Ovary (tissue), 3 donors: Measurements from ENCODE around the gene PPP2R5A.

Source experiments
- CTCF ChIP-seq, 3 donors: fragments of 450-650 bp in 2 of 3; fragments of 200-600 bp in 1 of 3; IDR thresholded peaks; one replicate each; pipeline versions ENCODE4 v1.5.1 to v1.8.0; 2016 to 2022; ENCODE audit warnings: antibody characterized with exemption in 3 of 3, mild to moderate bottlenecking in 1 of 3
- EP300 ChIP-seq: sonication (generic); formaldehyde crosslinking; IDR thresholded peaks from one replicate; pipeline ENCODE4 v1.6.1; 2017; ENCODE audit warnings: antibody characterized with exemption
- POLR2A ChIP-seq: fragments of 450-650 bp; IDR thresholded peaks from one replicate; pipeline ENCODE4 v1.6.1; 2017; ENCODE audit warnings: antibody characterized with exemption, mild to moderate bottlenecking, moderate library complexity
- donor health status: DM: no; HTN: no; CAD: no.

GRCh38 chr1:212236664-212237220, 48.5 kb upstream of the PPP2R5A start:
- TF ChIP-seq CTCF (IDR thresholded peaks at IDR 0.05) (no peak), EP300 (no peak), POLR2A (no peak)
